Measurements from ENCODE around the gene CAPN5.

The CAPN5 gene

DNA sequence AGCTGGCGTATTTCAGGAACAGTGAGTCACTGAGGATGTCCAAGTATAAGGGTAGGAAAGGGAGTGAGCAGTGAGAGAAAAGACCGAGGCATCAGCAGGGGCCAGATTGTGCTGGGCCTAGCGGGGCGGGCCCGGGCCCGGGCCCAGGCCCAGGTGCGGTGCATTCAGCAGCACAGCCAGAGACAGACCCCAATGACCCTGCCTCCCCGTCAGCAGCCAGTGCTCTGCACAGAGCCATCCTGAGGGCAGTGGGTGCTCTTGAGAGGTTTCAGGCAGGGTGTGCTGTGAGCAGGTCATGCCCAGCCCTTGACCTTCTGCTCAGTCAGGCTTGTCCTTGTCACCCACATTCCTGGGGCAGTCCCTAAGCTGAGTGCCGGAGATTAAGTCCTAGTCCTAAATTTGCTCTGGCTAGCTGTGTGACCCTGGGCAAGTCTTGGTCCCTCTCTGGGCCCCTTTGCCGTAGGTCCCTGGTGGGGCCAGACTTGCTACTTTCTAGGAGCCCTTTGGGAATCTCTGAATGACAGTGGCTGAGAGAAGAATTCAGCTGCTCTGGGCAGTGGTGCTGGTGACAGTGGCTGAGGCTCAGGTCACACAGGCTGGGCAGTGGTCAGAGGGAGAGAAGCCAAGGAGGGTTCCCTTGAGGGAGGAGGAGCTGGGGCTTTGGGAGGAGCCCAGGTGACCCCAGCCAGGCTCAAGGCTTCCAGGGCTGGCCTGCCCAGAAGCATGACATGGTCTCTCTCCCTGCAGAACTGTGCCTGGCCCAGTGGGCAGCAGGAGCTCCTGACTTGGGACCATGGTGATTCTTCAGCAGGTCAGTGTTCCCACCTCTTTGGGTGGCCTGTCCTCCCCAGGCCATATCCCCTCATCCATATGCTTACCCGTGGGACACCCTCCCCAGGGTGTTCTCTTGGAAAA, 63.3 kb downstream of the CAPN5 start:
- TF ChIP-seq, protein P1, sequence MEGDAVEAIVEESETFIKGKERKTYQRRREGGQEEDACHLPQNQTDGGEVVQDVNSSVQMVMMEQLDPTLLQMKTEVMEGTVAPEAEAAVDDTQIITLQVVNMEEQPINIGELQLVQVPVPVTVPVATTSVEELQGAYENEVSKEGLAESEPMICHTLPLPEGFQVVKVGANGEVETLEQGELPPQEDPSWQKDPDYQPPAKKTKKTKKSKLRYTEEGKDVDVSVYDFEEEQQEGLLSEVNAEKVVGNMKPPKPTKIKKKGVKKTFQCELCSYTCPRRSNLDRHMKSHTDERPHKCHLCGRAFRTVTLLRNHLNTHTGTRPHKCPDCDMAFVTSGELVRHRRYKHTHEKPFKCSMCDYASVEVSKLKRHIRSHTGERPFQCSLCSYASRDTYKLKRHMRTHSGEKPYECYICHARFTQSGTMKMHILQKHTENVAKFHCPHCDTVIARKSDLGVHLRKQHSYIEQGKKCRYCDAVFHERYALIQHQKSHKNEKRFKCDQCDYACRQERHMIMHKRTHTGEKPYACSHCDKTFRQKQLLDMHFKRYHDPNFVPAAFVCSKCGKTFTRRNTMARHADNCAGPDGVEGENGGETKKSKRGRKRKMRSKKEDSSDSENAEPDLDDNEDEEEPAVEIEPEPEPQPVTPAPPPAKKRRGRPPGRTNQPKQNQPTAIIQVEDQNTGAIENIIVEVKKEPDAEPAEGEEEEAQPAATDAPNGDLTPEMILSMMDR (conservative IDR thresholded peaks at IDR 0.05), result no peak
- no peak for TF ChIP-seq ZFX (IDR thresholded peaks at IDR 0.05)
- H3K27ac ChIP-seq, result no peak overlapping the region

DNA sequence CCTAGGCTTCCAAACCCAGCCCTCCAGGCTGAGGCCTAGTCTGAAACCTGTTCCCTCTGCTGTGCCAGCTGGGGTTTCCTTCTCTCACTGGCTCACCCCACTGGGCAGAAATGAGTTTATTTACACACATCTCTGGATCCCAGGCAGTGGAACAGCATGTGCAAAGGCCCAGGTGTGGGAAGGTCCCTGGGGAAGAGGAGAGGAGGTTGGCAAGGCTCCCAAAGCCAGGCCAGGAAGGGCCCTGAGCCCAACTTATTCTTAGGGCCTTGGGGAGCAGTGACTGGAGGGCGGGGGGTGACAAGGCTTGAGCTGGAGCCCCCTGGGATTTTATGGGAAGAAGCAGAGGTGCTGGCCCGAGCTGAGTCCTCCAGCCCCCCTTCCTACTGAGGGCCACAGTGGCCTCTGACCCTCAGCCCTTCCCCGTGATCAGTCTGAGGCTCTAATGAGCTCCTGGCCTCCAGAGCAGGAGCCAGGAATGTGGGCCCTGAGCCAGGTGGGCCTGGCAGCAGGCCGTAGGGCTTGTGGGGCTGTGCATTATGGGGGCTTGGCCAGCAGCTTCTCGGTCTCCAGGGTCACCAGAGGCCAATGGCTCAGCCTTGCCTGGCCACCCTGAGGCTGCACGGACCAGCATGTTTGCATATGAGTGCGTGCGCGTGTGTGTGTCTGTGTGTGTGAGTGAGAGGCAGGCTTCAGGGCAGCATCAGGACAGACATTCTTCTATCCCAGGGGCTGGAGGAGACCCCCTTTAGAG, 64.2 kb downstream of the CAPN5 start:
- TF ChIP-seq ZFX (IDR thresholded peaks at IDR 0.05), result no peak; the same call in 1 of the 2 replicates
- TF ChIP-seq, protein P1 (conservative IDR thresholded peaks at IDR 0.05), result no peak
- H3K27ac ChIP-seq, result no peak overlapping the region

DNA sequence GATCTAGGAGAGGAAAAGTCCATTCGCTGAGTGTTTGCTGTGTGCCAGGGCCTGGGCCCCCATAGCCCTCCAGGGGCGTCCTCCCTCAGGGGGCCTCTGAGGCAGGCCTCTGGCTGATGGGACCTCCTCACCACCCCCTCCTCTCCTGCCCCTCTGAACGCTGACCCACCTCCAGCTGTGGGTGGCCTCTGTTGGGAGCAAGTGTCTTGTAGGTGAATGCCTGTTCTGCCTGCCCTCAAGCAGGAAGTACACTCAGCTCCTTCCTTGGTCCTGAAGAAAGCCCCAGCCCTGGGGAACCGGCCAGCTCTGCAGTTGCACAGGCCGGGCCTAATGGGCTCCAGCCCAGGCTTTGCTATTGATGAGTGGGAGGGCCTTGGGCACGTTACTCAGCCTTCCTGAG, 64.8 kb downstream of the CAPN5 start:
- no peak overlapping the region for H3K27ac ChIP-seq
- TF ChIP-seq, protein P1 (conservative IDR thresholded peaks at IDR 0.05), result no peak
- no peak; the same call in 1 of the 2 replicates for TF ChIP-seq ZFX (IDR thresholded peaks at IDR 0.05)

DNA sequence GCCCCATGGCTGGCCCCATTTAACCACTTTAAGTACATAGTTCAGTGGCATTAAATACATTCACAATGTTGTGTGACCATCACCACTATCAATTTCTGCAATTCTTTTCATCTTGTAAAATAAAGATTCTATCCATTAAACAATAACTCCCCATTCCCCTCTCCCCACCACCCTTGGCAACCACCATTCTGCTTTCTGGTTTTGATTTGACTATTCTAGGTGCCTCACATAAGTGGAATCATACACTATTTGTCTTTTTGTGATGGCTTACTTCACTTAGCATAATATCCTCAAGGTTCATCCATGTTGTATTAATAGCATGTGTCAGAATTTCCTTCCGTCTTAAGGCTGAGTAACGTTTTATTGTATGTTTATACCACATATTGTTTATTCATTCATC, 68.3 kb downstream of the CAPN5 start:
- no peak overlapping the region for H3K27ac ChIP-seq
- TF ChIP-seq, protein P1 (conservative IDR thresholded peaks at IDR 0.05), result no peak
- no peak for TF ChIP-seq ZFX (IDR thresholded peaks at IDR 0.05)

DNA sequence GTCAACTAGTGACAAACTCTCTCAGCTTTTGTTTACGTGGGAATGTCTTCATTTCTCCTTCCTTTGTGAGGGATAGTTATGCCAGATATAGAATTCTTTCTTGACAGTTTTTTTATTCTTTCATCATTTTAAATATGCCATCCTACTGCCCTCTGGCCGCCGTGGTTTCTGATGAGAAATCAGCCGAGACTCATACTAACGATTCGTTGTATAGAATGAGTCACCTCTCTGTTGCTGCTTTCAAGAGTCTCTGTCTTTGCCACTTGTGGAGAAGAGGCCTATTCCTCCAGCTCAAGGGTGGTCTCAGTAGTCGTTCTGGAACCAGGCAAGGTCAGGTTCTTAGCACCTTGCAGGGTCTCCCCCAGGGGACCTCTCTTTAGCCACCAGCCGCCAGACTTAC, 69.3 kb downstream of the CAPN5 start:
- no peak overlapping the region for H3K27ac ChIP-seq
- TF ChIP-seq ZFX (IDR thresholded peaks at IDR 0.05), result no peak
- TF ChIP-seq, protein P1 (conservative IDR thresholded peaks at IDR 0.05), result no peak

DNA sequence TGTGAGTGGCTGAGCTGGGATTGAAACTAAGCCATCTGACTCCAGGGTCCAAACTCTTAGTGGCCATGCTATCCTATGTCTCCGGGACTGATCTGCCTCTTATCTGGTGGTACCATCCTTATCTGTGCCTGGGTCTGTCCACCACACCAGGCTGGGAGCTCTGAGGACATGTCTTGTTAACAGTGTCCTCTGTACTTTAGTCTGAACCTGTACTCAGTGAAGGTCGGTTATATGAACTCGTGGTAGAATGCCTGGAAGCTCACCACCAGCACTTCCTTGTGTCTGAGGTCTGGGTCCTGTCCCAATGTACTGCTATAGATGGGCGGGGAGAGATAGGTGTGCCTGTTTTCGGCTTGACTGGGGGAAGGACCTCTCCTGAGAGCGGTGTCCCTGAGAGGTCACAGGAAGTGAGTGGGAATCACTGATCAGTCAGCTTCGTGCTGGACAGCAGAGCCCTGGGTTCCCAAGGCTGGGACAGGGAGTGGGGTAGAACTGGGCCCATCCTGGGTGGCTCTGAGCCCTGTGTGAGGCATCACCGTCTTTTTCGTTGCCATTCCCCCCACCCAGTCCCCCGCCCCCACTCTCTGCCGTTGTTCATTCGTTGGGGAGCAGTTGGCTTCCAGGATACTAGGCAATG, 70.1 kb downstream of the CAPN5 start:
- TF ChIP-seq ZFX (IDR thresholded peaks at IDR 0.05), result 0 out of 2 replicates have a peak, but pooled peaks have one; percentile 16
- TF ChIP-seq, protein P1 (conservative IDR thresholded peaks at IDR 0.05), result no peak
- H3K27ac ChIP-seq, result no peak overlapping the region
